Non-pigmented ciliary epithelial cell (primary cell): ENCODE data around the gene UNC5C.

Experiments used
- DNase-seq: peaks from one replicate; pipeline ENCODE4 v3.0.0-alpha.2; 2010; ENCODE audit warnings: low read depth

The UNC5C gene

DNA sequence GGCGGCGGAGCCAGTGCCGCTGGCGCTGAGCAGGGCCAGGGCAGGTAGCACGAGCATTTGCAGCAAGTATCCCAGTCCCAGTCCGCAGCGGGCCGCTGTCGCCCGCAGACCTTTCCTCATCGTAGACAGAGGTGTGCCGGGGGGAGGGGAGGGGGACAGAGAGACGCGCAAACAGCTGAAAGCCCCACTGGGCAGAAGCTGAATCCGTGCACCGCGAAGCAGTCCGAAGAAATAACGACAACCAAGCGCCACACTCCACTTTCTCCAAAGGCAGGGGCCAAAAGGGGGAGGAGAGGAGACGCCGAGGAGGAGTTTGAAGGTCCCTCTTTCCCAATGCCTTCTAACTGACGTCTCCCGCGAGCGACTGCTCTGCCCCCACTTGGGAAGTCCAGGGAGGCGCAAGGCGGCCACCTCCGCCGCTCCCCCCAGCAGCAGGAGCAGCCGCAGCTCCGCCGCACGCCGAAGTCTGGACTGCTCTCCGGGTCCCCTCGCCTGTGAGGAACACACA lies at the start of gene UNC5C:
Gene UNC5C, minus strand, starts transcription at position 236 of the 508 bp plus-strand sequence.
- no peak for DNase-seq

DNA sequence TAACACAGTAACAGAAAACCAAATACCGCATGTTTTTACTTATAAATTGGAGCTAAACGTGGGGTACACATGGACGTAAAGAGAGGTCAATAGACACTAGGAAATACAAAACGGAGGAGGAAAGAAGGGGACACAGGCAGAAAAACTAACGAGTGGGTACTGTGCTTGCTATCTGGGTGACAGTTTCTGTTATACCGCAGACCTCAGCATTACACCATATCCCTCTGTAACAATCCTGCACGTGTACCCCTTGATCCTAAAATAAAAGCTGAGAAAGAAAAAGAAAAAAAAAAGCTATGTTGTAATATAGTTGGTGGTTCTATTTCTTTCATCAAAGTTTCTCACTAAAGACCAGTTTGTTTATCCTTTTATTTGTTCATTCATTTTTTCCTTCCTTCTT lies 47.9 kb upstream of the UNC5C start:
- no peak for DNase-seq

DNA sequence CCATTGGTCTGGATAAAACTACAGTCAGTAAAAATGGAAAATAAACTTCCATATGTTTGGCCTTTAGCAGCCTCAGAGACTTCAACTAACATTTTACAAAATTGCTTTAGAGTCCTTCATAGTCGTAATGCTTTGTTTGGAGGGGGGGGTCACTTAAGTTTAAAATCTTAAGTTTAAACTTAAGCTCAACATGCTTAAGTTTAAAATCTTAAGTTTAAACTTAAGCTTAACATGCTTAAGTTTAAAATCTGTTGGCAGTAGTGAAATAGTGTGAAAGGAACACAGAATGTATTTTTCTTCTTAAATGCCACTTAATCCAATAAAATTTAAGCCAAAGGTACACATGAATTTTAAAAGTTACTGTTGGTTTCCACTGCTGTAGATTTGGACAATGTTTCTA lies 45.9 kb upstream of the UNC5C start:
- DNase-seq = no peak

DNA sequence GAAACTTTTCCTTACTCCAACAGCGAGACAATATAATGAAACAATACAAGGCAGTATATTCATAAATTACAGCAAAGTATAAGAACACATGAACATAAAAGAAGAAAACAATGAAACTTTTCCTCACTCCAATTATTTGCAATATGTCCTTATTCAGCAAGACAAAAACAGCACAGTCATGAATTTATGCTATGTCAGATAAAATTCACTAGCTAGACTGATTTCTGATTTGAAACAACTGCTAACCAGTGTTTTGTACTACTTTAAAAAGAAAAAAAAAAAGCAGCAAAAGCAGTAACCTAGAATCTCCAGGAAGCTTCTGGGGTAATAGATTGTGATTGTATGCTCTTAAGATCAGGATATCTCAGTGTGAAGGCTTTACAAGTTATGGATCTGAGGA lies 45.2 kb upstream of the UNC5C start:
- DNase-seq = no peak

DNA sequence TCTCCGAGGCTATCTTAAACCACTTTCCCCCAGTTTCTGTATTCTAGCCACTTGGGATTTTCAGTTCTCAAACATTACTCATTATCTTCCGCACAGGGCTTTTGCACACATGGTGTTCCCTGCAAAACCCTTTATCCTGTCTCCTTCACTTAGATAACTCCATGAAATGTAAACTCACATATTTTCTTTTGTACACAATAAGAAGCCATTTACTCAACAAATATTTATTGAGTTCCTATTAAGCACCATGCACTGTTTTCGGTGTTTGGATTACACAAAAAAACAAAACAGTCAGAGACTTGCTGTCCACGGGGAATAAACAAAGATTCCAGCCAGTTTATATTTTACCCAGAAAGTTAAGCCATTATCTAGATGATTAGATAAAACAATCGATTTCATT lies 42.5 kb upstream of the UNC5C start:
- no peak for DNase-seq

DNA sequence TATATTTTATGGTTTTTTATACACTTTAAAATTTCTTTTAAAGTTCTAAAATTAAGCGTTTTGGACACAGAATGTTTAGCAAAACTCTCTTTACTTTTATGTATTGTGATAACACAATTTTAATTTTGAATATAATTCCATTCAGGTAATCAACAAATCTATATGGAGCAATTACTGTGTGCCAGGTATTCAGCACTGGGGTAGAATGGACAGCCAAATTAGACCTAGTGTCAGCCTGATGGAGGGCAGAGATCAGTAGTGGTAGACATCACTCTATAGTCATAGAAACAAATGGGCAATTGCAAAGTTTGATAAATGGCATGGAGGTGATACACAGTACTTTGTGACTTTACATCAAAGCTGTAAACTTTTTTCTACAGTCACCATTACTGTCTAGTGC lies 41.8 kb upstream of the UNC5C start:
- no peak for DNase-seq

DNA sequence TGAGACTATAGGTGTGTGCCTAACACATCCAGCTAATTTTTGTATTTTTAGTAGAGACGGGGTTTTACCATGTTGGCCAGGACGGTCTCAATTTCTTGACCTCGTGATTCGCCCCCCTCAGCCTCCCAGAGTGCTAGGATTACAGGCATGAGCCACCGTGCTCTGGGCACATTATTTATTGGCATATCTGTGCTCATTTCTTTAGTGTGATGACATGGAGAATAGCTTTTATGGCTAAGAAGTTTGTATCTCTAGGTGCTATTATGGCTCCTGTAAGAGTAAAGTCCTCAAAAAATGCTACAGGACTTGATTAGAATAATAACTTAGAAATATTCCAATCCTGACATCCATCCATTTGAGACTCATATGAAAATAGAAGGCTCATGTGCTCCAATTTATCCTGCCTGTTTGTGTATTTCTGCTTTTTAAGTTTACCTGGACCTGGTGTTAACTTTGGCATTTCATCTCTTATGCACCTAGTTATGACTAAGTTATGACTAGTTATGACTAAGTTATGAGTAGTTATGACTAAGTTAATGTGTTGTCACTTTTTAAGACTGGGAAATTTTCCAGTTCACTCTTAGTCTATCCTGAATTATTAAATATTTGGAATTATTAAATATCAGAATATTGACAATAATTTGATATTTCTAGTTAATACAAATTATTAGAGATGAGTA lies 36.4 kb upstream of the UNC5C start:
- no peak for DNase-seq

DNA sequence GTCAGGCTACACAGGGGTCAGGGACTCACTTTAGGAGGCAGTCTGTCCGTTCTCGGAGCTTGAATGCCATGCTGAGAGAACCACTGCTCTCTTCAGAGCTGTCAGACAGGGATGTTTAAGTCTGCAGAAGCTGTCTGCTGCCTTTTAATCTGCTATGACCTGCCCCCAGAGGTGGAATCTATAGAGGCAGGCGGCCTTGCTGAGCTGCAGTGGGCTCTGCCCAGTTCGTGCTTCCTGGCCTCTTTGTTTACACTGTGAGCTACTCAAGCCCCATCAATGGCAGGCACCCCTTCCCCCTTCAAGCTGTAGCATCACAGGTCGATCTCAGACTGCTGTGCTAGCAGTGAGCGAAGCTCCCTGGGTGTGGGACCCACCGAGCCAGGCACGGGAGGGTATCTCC lies 31.5 kb upstream of the UNC5C start:
- no peak for DNase-seq

DNA sequence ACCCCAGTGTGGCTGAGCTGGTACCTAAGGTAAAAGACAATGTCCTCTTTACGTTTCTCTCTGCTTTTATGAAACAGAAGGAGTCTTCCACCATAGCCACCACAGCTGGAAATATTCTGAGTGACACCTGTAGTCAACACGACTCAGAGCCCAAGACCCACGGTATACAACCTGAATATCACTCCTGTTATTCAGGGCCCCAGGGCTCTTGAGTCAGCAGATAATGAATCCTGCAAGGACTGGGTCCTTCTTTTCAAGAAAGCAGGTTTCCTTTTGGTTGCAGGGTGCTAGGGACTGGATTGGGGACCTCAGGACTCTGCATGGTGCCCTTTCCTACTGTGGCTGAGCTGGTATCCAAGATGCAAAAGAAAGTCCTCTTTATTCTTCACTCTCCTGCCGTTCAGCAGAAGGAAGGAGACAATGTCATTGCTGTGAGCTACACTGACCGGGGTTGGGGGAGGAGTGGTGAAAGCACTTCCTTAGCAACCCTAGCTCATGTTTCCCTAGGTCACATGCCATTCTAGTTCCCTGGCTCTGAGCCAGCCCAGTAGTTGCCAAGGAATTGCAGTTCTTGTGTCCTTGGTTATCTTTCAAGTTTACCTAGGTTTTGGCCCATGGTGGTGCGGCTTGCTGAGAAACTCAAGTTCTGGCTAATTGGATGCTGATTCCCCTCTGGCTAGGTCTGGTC lies 23.7 kb upstream of the UNC5C start:
- no peak for DNase-seq

DNA sequence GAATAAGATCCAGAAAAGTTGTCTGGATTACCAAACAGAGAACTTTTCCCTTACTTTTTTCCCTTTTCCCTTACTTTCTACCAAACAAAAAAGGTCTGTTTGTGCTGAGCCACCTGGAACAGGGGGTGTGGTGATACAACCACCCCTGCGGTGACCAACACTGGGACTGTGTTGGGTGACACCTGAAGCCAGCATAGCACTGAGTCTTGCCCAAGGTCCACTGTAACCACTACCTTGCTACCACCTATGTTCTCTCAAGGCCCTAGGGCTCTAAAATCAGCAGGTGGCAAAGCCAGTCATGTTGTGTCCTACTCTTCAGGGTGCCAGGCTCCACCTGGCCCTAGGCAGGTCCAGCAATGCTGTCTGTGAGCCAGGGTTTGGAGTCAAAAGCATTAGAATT lies 22.8 kb upstream of the UNC5C start:
- no peak for DNase-seq

DNA sequence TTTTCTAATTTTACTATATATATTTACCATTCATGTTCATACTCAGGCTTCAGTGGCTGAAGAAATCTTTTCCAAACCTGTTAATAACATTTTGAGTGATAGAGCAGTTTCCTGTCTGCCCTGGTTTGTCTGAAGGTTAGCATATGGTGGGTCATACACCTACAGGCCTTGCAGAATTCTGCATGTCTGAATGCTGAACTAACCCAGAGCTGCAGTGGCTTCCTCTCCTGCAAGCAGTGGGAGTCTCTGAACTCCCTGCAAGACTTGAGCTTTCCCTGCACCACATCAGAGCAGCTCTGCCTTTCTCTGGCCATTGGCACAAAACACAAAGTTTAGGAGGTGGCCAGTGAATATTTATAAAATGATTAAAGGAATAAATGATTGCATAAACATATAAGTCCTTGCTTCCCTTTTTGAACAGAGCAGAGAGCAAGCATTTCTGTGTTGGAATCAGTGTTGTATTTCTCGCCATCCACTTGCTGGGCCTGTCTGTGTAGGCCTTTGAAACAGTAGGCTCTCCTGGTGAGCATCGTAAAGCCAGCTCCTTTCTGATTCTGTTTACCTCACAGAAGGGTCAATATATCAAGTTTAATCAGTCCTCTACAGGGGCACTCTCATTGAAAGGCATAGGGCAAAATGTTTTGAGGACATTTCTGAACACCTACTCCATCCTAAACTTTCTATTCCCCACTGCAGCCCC lies 15.0 kb upstream of the UNC5C start:
- DNase-seq = no peak

DNA sequence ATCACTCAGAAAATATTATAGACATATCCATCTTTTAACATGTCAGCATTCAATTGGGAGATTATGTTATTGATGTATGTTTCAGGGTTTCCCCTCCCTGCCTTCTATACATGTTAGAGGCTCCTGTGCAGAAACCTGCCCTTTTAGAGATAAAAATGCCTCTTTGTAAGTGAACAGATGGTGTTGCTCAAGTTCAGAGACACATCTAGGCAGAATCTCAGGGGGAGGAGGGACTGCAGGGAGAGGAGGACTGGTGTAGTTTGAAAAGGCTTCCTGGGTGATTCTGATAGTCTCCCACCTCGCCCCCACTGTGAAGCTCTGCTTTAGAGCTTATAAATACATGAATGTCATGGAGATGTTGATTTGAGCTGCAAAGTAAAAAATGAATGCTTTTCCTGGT lies 12.0 kb upstream of the UNC5C start:
- DNase-seq = no peak

DNA sequence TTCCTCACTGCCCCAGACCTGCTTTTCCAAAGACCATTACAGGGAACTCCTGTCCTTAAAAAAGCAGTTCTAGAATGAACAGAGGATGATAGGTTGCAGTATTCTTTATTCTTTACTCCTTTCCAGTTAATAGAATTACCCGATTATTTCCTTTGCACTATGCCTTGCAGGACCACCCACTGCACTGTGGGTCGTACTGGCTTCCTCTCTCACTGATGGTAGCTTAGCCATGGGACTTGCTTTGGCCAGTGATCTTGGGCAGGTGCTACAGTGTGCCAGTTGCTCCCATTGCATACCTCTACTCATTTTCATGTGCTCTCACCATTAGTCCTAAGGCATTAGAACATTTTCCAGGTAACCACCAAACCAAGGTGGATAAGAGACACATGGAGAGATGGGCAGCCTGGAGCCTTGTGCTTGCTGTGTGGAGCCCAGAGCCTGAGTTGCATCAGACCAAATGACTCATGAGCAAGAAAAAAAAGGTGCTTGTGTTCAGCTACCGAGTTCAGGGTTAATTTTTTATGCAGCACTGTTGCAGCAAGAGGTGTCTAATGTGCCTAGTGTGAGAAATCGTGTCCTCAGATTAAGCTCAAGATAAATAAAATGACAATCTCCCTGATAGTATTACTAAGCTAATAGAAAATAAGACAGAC lies 7.6 kb upstream of the UNC5C start:
- DNase-seq = no peak

DNA sequence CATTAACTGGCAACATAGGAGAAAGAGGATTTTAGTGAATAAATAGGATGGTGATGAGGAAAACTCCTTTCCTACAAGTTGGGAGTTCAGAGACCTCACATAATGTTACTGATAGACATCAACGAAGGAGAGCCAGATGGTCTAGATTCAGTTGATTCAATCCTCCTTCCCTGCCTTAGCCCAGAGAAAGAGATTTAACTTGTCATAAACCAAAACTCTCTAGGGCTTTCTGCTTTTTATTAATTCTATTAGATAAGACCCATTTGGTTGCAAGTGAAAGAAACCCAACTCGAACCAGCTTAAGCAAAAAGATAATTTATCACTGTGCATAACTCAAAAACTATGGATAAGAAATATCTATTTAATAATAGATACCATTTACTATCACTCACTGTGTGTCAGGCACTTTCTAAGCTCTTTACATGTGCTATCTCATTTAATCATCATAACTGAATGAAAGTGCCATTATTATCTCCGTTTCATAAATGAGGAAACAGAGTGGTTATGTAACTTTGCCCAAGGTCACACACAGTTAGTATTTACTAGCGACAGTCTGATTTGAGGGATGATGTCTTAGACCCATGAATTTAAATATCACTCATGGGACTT lies 4.3 kb upstream of the UNC5C start:
- DNase-seq = no peak

DNA sequence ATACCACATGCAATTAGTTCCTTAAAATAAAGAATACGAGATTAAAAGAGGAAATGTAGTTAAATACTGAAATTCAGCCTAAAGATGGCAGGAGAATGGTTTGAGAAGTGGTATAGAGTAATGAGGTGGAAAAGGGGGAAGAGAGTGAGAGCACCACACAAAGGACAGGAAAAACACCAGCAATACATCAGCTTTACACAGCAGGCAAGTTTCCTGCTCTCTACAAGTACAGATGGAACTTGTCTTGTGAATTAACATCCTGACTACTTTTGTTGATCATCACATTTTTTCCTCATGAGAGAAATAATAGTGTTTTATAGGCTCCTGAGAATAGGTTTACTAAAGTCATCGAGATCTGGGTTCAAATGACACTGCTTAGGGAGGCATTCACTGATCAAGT lies 2.9 kb upstream of the UNC5C start:
- no peak for DNase-seq

DNA sequence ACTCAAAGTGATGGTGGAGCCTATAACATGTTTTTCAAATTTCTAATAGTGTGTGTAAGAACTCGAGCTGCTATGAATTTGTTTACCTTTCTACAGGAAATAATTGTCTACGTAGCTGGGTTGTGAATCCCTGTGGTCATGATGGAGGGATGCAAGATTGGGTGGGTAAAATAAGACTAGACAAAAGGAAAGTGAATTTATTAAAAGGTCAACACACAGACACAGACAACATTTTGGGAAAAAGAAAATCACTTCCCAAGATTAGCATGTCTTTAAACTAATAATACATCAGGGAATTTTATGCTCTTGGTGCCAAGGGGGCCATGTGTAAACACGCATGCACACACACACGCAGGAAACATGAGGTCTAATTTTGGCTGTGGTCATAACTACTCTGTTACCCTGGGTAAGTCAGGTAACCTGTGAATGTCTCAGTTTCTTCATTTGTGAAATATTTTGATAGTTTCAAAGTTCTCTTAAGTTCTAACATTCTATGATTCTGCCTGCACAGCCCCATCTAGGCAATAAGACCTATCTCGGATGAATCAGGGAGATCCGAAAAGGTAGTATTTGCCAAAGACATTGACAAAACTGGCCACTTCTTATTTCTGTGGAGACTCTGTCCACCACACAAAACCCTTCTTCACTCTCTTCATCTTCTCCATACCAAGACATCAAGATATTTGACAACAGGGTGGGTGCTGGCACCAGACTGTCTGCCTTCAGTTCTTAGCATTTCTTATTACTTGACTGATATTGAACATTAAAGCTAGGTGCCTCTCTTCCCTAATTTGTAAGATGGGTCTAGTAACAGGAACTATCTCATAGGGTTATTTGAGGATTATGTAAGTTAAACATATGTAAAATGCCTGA lies 1.6 kb upstream of the UNC5C start:
- no peak for DNase-seq

DNA sequence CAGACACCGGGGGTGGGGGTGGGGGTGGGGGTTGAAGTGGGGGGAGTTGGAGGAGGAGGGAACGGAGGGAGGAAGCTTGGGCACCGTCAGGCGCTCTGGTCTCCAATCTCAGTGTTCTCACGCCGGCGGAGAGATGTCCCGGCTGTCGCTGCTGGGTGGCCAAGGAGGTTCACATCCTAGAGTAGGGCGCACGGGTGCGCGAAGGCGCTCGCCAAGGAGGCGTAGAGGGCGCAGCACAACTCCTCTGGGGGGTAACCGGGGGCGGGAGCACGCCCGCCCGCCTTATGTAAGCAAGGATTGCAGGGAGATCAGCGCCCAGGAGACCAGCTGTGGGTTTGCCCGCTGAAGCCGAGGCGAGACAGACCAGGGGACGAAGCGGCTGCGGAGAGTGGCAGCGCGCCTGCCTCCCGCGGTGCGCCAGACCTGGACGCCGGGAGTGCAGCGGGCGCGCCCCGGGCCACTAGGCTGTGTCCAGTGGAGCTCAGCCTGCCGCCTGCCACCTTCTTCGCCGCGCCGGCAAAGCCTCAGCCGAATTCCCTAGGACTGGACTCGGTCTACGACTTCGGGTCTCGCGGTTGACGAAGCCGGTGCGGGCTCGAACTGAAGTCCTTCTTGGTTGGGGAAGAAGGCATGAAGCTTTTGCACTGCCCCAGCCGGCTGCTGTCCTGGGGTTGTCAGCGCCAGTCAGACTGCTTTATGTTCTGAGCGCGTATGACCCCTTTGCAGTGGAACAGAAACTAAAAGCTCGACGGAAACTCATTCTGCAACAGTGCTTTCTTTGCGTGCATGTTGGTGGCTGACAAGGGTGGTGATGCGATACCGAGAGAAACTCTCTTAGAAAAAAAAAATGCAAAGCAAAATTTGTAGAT lies 707 bp upstream of the UNC5C start:
- no peak for DNase-seq

DNA sequence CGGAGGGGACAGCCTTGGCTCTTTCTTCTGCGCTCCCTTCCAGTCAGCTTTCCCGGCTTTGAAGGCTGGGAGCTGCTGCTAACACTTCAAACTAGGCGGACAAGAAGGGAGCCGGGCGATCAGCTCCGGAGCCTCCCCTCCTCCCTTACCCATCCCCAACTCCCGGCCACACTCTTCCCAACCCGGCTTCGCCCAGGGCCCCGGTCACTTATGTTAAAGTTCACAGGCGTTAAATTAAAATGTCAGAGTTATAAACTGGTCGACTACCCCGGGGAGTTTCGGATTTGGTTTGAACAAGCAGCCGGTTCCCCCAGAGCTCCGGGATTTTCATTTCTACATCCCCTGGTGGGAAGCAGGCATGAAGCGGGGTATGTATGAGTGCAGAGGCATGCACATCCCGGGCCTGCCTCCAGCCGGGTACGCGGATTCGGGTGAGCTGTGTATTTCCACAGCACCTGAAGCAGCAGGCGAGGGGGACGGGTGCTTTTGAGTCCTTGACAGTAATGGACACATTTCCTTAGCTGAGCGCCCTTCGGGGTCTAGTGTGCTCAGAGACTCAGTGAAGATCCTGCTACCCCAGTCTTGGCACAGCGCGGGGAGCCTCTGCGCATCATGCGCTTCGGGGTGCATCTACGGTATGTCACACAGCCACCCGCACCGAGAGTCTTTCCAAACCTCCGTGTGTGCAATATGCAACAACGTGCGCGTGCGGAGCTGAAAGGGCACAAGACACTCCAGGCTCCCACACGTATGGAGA lies 880 bp downstream of the UNC5C start:
- DNase-seq = no peak

DNA sequence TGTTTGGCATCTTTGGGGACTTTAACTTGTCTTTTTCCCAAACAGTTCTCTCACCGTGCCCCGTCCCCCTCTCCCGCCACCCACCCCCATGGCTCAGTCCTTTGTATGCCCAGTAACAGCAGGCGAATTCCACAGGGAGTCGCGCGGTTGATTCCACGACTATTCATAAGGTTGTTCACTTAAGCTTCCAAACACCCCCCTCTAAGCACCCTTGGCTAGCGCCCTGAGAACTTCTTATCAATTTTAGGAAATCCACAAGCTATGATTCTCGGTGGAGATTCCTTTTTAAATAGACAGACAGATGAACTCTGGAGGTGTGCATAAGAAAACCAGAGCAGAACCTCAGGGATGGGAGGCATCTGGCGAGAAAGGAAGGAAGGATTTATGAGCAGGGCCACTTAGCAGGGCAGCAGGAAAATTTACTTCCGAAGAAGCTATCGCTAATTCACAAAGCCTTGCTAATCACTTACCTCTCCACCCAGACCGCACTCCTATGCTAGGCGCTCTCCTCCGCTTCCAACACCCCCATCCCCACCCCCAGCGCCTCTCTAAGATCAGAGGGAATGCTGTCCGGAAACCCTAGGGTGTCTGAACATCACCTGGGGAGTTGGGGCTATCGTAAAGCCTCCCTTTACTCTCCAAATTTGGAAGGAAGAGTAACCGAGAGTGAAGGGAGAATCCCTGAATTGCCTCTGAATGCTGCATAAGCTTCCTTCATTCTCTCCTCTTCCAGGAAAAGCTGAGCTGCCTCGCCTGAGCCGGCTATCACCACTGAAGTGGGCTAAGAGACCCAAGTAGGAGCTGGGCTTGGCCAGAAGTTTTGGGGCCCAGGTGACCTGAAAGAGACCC lies 1.7 kb downstream of the UNC5C start:
- no peak for DNase-seq
